GM21447 (cell line): ENCODE measurements around the gene CFAP61.

ENCODE experiments used
- ATAC-seq: cut with Tn5 transposase; IDR thresholded peaks from one replicate; pipeline ENCODE4 v1.9.1; 2021; ENCODE audit not compliant: unreplicated experiment

CFAP61 gene

DNA sequence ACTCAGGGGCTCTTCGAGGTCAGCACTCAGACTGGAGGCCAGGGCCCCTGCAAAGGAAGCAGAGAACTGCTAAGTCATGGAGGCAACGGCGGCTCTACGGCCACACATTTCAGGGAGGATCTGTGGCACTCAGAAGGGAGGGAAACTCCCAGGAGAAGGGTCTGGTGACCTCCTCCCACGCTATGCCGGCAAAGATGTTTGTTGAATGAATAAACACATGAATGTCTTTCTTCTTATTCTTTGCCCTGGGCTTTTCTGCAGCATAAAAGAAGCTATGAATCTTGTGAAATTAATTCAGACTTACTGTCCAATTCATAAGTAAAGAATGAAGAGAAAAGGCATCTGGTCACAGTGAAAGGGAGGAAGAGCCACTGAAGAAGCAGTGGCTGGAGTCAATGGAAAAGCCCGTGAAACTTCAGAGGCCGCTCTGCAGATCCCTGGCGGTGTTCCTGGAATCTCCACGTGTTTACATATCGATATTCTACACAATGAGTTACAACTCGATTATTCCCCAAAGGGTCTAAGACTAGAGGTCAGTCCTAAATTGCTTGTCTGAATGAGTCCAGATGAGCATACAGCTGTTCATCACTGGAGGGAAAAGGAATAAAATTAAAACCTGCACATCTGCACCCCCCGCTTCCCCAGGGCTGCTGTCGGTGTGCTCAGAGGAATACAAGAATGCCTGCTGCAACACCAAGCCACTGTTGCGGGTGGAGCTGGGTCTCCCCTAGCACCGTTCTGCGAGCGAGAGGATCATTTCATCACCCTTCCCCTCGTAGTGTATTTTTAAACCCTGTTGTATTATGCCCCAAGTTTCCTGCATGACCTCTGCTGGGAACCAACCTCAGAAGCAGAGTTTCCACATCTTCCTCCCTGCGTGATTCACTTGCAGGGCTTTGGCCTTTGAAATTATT lies 341.1 kb downstream of the CFAP61 start:
- ATAC-seq = no peak

DNA sequence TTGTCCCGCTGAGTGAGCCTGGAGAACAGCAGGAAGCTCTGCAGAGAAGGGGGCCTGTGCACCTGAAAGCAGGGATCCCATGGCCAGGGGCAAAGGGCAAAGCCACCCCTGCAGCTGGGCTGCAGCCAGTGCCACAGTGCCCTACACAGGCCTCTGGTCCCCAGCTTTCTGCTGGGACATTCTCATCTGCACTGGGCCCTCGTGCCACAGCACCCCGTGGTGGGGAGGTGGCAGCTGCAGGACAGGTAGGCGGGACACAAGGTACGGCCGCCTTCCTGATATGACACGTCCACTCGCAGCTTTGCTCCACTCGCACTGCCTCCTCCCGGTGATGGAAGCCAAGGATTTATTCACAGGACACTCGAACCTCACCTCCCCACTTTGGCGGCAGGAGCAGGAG lies 342.8 kb downstream of the CFAP61 start:
- no peak for ATAC-seq

DNA sequence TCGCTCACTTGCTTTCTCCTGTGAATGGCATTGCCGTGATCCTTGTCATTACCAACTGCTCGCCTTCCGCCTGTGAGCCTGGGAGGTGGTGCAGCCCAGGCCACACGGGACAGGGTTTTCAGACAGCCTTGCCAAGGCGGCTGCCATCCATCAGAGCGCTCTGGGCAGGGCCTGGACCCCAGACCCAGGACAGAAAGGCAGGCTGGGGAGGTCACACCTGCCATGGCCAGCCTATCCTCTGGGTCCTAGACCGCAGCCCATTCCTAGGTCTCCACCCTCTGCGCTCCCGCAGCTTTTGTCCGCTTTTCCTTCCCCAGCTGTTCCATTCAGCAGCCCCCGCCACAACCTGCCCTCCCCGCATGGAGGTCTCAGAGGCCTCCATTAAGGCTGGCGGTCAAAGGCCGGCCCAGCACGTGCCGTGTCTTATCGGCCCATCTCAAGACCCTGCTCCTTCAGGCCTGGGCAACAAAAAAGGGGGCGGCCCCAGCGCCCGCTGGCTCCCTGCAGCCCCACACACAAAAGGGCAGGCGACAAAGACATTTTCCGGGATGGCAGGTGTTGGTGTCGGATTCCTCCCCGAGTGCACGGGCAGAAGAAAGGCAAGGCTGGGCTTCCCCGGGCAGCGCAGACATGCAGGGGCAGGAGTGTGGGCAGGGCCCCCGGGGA lies 343.7 kb downstream of the CFAP61 start:
- no peak for ATAC-seq

DNA sequence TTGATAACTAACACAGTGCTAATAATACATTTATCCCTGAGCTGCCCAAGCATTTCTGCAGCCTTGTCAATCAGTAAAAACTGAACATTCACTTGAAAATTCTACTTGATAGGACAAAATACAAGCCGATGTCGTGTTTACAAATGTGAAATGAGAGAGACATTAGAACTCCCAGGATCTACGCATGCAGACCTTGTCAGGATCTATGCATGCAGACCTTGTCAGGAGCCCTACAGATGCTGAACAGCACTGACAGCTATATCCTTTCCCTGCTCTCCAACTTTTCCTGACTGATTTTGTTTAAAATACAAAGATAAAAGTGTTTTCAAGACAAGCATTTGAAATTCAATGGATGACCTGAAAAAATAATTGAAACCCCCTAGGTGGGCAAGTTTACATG lies 344.5 kb downstream of the CFAP61 start:
- no peak for ATAC-seq

DNA sequence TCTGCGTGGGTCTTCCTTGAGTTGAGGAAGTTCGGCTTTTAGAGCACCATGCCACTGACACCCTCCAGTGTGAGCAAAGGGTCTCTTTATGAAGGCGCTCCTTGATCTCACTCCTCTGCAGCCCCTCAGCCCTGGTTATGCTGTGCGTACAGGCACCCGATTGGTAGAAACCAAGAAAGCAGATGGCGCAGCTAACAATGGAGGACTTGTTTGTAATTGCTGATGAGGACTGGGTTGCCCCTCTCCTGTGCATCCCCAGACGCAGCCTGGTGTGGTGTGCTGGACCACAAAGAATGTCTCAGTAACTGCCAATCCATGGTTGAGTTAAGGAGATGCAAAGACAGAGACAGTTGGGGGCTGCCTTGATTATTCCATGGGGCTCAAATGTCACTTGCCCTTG lies 345.8 kb downstream of the CFAP61 start:
- ATAC-seq = no peak

DNA sequence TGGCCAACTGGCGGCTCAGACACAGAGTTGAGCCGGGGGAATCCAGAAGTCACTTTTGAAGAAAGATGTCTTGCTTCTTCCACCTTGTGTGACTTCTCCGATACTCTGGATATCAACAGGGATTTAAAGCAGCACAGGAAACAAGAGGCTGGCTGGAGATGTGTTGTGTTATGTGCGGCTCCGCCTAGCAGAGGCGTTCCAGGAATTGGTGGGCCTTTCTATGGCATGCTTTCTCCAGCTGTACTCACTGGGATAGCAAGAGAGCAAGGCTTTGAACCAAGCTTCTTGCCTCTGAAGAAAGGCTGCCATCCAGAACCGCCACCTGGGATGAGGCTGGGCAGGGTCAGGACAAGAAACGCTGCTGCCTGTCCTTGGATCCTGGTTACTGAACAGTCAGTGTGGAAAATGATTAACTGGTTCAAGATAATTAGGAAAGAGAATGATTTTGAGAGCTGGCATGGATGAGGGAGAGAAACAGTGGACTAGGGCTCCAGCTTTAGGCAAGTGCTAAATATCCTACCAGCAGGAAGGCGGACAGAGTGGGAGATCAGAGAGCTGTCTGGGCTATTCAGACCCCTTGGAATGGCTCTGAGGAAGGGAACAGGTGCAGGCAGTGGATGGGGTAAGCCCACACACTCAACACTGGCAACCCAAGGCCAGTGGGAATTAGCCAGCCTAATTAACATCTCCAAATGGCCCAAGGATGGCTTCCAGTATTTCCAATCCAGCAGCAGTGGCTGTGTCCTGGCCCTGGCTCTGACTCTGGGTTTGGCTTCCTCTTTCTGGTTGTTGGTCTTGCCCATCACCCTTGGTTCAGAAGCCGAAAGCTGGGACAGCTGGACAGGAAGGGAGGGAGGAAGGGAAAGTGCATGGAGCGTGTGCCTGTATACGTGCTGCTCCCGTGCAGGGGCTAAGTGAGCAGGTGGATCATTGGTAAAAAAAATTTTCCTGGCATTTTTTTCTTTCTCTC lies 347.5 kb downstream of the CFAP61 start:
- no peak for ATAC-seq

DNA sequence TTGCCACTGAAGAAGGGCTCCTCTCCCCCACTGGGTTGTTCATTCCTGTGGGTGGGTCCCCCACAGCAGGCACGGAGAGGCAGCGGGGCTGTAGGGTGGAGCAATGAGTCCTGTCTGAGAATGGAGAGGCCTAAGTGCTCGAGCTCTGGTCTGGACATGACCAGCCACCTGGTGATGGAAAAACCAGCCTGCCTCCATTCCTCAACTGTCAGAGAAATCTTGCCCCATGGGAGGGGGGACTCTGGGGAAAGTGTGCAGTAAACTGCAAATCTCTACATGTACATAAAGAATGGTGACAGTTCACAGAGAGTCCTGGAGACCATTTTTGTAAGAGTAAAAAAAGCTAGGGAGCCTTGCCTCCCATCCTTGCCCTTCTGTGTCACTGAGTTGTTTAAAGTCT lies 349.7 kb downstream of the CFAP61 start:
- ATAC-seq = no peak

DNA sequence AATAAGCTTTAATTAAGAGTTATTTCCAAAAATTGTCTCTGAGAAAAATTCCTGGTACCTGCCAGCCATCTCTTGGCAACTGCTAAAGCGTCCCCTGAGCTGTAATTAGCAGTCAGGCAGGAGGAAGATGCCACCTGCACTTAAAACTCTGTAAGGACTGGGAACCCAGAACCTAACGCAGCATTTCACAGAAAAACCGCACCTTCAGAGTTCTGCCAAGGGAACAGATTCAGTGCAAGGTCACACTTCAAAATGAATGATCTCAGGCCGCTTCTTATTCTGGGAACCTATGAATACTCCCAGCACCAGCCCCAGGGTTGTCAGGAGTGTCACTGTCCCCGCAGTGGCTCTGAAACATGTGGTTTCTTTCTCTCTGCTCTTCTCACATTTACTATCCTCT lies 352.3 kb downstream of the CFAP61 start:
- ATAC-seq = no peak

DNA sequence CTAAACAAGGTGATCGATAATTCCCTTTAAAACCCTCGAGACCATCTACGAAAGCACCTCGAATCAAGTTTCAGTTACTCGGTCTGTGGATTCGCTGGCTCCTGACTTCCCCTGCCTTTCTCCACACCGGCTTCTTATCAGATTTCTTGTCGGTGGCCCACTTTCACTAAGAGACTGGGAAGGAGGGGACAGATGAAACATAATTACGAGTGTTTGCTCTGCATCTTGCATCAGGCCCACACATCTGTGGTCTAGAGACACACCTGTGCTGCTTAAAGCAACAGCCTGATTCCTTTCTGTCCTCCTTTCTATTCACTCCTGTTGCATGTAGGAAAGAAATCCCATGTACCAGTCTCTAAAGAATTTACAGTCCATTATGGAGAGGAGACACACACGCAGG lies 353.3 kb downstream of the CFAP61 start:
- ATAC-seq = no peak

DNA sequence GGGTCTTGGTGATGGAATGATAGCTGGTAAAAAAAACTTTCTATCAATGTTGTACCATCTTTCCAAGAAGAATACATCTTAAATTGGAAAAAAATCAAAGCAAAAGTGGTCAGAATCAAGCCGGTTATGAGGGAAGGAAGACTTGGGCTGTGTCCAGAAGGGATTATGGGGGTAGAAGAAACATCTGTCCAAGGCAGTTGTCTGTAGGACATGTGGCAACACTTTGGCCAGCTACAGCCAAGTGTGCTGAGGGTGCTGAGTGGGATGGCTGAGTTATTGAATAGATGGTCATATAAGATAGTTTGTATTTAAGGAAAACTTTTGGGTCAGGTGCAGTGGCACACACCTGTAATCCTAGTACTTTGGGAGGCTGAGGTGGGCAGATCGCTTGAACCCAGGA lies 354.0 kb downstream of the CFAP61 start:
- ATAC-seq = no peak

DNA sequence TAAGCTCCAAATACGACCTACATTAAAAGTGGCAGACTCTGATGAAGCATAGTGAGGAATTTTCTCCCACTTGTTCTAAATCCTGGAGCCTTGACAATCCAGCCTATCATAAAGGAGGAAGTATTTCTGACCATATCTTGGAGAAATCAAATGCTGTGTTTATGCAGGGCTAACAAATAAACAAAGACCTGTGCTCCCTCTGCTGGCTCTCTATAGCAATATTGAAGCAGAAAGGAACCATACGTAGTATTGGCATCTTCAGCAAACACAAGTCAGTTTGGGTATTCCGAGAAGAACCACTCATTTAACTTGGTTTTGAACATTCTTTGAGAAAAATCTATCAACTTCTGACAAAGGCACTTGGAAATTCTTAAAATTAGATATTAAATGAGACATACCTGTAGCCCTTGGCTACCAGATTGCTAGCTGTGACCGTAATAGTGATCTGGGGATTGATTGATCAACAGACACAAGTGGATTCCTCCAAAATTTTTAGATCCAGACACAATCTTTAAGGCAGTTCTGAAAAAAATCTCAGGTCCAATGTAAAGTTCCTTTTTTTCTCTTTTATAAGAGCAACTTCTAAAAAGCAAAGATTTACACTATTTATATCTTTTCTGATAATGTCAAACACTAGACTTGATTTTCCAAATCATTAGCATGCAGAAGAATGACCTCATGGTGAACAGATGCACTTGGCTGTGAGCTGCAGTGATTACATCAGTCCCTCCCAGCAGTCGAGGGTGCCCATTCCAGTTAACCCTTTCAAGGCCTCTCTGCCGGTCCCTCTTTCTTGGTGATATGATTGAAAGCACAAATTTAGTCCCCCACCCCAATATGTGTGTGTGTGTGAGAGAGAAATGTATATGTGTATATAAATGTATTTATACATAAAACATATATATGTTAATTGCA lies 355.8 kb downstream of the CFAP61 start:
- no peak for ATAC-seq

DNA sequence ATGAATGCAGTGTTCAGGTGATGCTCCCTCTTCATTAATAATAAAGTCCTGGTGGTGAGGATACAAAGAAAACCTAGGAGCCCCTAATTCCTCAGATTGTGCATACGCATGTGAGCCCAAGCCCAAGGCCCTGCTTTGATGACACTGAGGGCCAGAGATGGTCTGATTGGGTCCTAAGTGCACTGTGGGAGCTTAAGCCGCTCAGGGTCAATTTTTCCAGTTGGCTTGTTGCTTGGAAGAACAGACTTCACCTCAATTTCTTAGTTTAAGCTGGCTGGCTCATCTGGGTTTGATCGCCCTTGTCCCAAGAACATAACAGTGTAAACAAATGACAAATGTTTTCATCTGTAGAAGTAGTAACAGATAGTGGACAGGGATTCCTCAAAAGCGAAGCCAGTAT lies 357.0 kb downstream of the CFAP61 start:
- no peak for ATAC-seq
